OCI-LY7 (cell line): ENCODE data around the gene GRB10. TPM values are rescaled to one million over a fixed set of nuclear protein-coding genes. Genes with fewer than 3 reads are reported as not detected.
"Not testable (repeated sequence)": the region's sequence is repeated elsewhere in the genome, so short reads cannot be mapped to it uniquely, and the experiment has no call there.

Experiments used
- BruUV-seq: library from RNA; stranded (reverse); fragments of 400-500 nt; replicated peaks from 2 replicates; lab custom pipeline; 2021; lab: Mats Ljungman, UMichigan
- CTCF ChIA-PET: fragments of 300-600 bp; sonication (Branson Sonifier 250); formaldehyde crosslinking; loops from one replicate; lab custom pipeline; 2022; ENCODE audit warnings: antibody characterized with exemption; ENCODE audit not compliant: unreplicated experiment; lab: Charles Lee
- POLR2A ChIA-PET: fragments of 300-600 bp; sonication (Branson Sonifier 250); formaldehyde crosslinking; loops from one replicate; lab custom pipeline; 2022; ENCODE audit warnings: antibody characterized with exemption; lab: Charles Lee
- DNase-seq: peaks from one replicate; pipeline ENCODE4 v3.0.0-alpha.2; 2015; ENCODE audit warnings: low spot score
- H2AFZ ChIP-seq: fragments of 200-600 bp; sonication (generic), shearing (Covaris generic); 2 replicates; pipeline ENCODE4 v1.6.1; 2014; ENCODE audit warnings: mild to moderate bottlenecking, antibody characterized with exemption, low read length, moderate library complexity
- H3K27ac ChIP-seq: fragments of 200-600 bp; sonication (generic); 2 replicates; pipeline ENCODE4 v1.5.1; 2014; ENCODE audit warnings: mixed run types, low read depth, mild to moderate bottlenecking, moderate library complexity, low read length, inconsistent platforms; ENCODE audit not compliant: poor library complexity, severe bottlenecking
- H3K36me3 ChIP-seq: fragments of 200-600 bp; sonication (generic); 2 replicates; pipeline ENCODE4 v1.6.1; 2014; ENCODE audit warnings: mild to moderate bottlenecking, antibody characterized with exemption, low read length, moderate library complexity, mixed read lengths; ENCODE audit not compliant: insufficient read depth
- H3K4me1 ChIP-seq: fragments of 200-600 bp; sonication (generic); 2 replicates; pipeline ENCODE4 v1.5.1; 2014; ENCODE audit warnings: mild to moderate bottlenecking, low read length; ENCODE audit not compliant: insufficient read depth, poor library complexity, severe bottlenecking
- H3K4me2 ChIP-seq: fragments of 200-600 bp; sonication (generic); 2 replicates; pipeline ENCODE4 v1.6.1; 2014; ENCODE audit warnings: mild to moderate bottlenecking, low read length
- H3K4me3 ChIP-seq: fragments of 200-600 bp; sonication (generic); 2 replicates; pipeline ENCODE4 v1.5.1; 2014; ENCODE audit warnings: mild to moderate bottlenecking, low read depth, low read length; ENCODE audit not compliant: poor library complexity, severe bottlenecking
- H3K79me2 ChIP-seq: fragments of 200-600 bp; sonication (generic); 2 replicates; pipeline ENCODE4 v1.6.1; 2016; ENCODE audit warnings: low read depth, mild to moderate bottlenecking, low read length, moderate library complexity, mixed read lengths; ENCODE audit not compliant: insufficient read depth
- H3K9me2 ChIP-seq: fragments of 200-600 bp; sonication (generic); 2 replicates; pipeline ENCODE4 v1.6.1; 2016; ENCODE audit warnings: mild to moderate bottlenecking, low read length, mixed read lengths; ENCODE audit not compliant: insufficient read depth
- H3K9me3 ChIP-seq: fragments of 200-600 bp; sonication (generic); 2 replicates; pipeline ENCODE4 v1.6.1; 2014; ENCODE audit warnings: mild to moderate bottlenecking, mixed run types, low read length, mixed read lengths
- H4K20me1 ChIP-seq: fragments of 200-600 bp; sonication (generic); 2 replicates; pipeline ENCODE4 v1.6.1; 2014; ENCODE audit warnings: mild to moderate bottlenecking, antibody characterized with exemption, low read length, moderate library complexity, mixed read lengths; ENCODE audit not compliant: insufficient read depth
- CTCF ChIP-seq: fragments of 200-600 bp; sonication (generic); conservative IDR thresholded peaks from 2 replicates; pipeline ENCODE4 v1.5.1; 2014; ENCODE audit warnings: mild to moderate bottlenecking, antibody characterized with exemption, low read length, moderate library complexity, mixed read lengths
- EZH2phosphoT487 ChIP-seq: fragments of 200-600 bp; sonication (generic); IDR thresholded peaks from 2 replicates; pipeline ENCODE4 v1.6.1; 2018; ENCODE audit warnings: low read depth, borderline replicate concordance, mild to moderate bottlenecking, mixed run types, antibody characterized with exemption, low read length, moderate library complexity, mixed read lengths
- intact Hi-C: fragments of 100-400 bp; cut with micrococcal nuclease; formaldehyde crosslinking; loops from one replicate; pipeline ENCODE4 v1.10.0; 2022; ENCODE audit not compliant: unreplicated experiment
- total RNA-seq, 2 experiments: library from RNA; depleted of rRNA in 1 of 2; stranded (reverse); fragments of >200 nt in 1 of 2; shearing (Covaris generic) in 1 of 2; gene quantifications; 2 replicates each; pipeline ENCODE4 v1.2.3, GENCODE V29; 2014 to 2022

Gene GRB10
- total RNA-seq, 2 experiments from 2014 or later, result not detected

- intact Hi-C loops, result loop anchor here (10.0 kb wide), 1 partner anchor 60 kb away; no protein-coding TSS in a partner anchor
- H4K20me1 ChIP-seq, result no peaks in the 10 kb centered on the region
- no peak overlapping the region for H2AFZ ChIP-seq
- H3K36me3 ChIP-seq, result no peaks in the 10 kb centered on the region
- no peak overlapping the region for H3K27ac ChIP-seq
- no peak for DNase-seq
- H3K4me3 ChIP-seq, result no peak overlapping the region
- no TSS peak for BruUV-seq
- no peak overlapping the region for H3K4me2 ChIP-seq
- H3K79me2 ChIP-seq, result no peaks in the 10 kb centered on the region
- H3K9me2 ChIP-seq, result no peaks in the 10 kb centered on the region
- ChIA-PET CTCF (no interaction called here), POLR2A (no interaction called here)
- TF ChIP-seq CTCF (0 out of 2 replicates have a peak, but pooled peaks have one; percentile 11), EZH2phosphoT487 (no peak)
- H3K4me1 ChIP-seq, result no peaks in the 10 kb centered on the region
- no peaks in the 10 kb centered on the region for H3K9me3 ChIP-seq
Observed at GRCh38 chr7:50774319-50774718, 8.4 kb downstream of the GRB10 start.

- DNase-seq, BruUV-seq, H3K79me2 ChIP-seq, H3K27ac ChIP-seq, H3K9me2 ChIP-seq, H3K9me3 ChIP-seq, H4K20me1 ChIP-seq, H3K4me2 ChIP-seq, H3K4me1 ChIP-seq, H3K36me3 ChIP-seq, CTCF ChIA-PET, H2AFZ ChIP-seq, H3K4me3 ChIP-seq: not testable (repeated sequence)
- POLR2A ChIA-PET, result interaction anchor here (1.2 kb wide), 1 partner anchor 12 kb away, joined by 3 read pairs; no protein-coding TSS in a partner anchor
- intact Hi-C loops, result loop anchor here (10.0 kb wide), 1 partner anchor 58 kb away; no protein-coding TSS in a partner anchor
Observed at GRCh38 chr7:50773071-50773470, 9.6 kb downstream of the GRB10 start.

- Histone ChIP-seq H3K9me2 (no peaks in the 10 kb centered on the region), H3K4me1 (no peaks in the 10 kb centered on the region), H3K9me3 (no peaks in the 10 kb centered on the region), H3K36me3 (no peaks in the 10 kb centered on the region), H2AFZ (no peak overlapping the region), H3K4me3 (no peak overlapping the region), H3K27ac (no peak overlapping the region), H3K4me2 (no peak overlapping the region), H4K20me1 (no peaks in the 10 kb centered on the region), H3K79me2 (no peaks in the 10 kb centered on the region)
- intact Hi-C loops, result loop anchor here (10.0 kb wide), 1 partner anchor 57 kb away; no protein-coding TSS in a partner anchor
- no TSS peak for BruUV-seq
- CTCF ChIA-PET, result no interaction called here
- no peak for DNase-seq
- POLR2A ChIA-PET, result interaction anchor here (0.7 kb wide), 1 partner anchor 29 kb away, joined by 3 read pairs; no protein-coding TSS in a partner anchor
- TF ChIP-seq CTCF (no peak), EZH2phosphoT487 (no peak)
Observed at GRCh38 chr7:50771120-50772002, 11.3 kb downstream of the GRB10 start.
